HEK293T (cell line): ENCODE measurements around the gene CAPZA1.

Experiments used
- CTCF ChIA-PET: fragments of 350-600 bp; formaldehyde crosslinking; extraction: SDS; loops from one replicate; lab custom pipeline; 2021; ENCODE audit warnings: antibody characterized with exemption, inconsistent platforms; lab: Yijun Ruan, JAX
- POLR2A ChIA-PET: fragments of 350-600 bp; formaldehyde crosslinking; extraction: SDS; loops from one replicate; lab custom pipeline; 2020; ENCODE audit warnings: antibody characterized with exemption, inconsistent platforms; lab: Yijun Ruan, JAX
- DNase-seq: peaks from one replicate; pipeline ENCODE4 v3.0.0; 2012; ENCODE audit warnings: mixed read lengths; ENCODE audit errors: extremely low spot score
- ARNT ChIP-seq: fragments of 450-650 bp; IDR thresholded peaks from 2 replicates; pipeline ENCODE4 v1.6.1; 2017; ENCODE audit warnings: mild to moderate bottlenecking
- BHLHE40 ChIP-seq: fragments of 450-650 bp; IDR thresholded peaks from 2 replicates; pipeline ENCODE4 v1.6.1; 2016; ENCODE audit warnings: mild to moderate bottlenecking, moderate library complexity, borderline replicate concordance
- ELF4 ChIP-seq: fragments of 450-650 bp; IDR thresholded peaks from 2 replicates; pipeline ENCODE4 v1.6.1; 2017; ENCODE audit warnings: antibody characterized with exemption
- FOXA1 ChIP-seq: fragments of 450-650 bp; IDR thresholded peaks from 2 replicates; pipeline ENCODE4 v1.6.1; 2016; ENCODE audit warnings: mild to moderate bottlenecking
- FOXK2 ChIP-seq: fragments of 450-650 bp; IDR thresholded peaks from 2 replicates; pipeline ENCODE4 v1.6.1; 2016; ENCODE audit warnings: mild to moderate bottlenecking
- FOXM1 ChIP-seq: fragments of 450-650 bp; IDR thresholded peaks from 2 replicates; pipeline ENCODE4 v1.6.1; 2017; ENCODE audit warnings: mild to moderate bottlenecking, borderline replicate concordance
- HDGF ChIP-seq: fragments of 450-650 bp; IDR thresholded peaks from 2 replicates; pipeline ENCODE4 v1.6.1; 2017; ENCODE audit warnings: antibody characterized with exemption, borderline replicate concordance
- NFRKB ChIP-seq: fragments of 450-650 bp; IDR thresholded peaks from 2 replicates; pipeline ENCODE4 v1.6.1; 2016; ENCODE audit warnings: mild to moderate bottlenecking, moderate library complexity
- PKNOX1 ChIP-seq: fragments of 450-650 bp; IDR thresholded peaks from 2 replicates; pipeline ENCODE4 v1.6.1; 2016
- SP1 ChIP-seq: fragments of 450-650 bp; IDR thresholded peaks from 2 replicates; pipeline ENCODE4 v1.6.1; 2017
- SUZ12 ChIP-seq: fragments of 450-650 bp; IDR thresholded peaks from 2 replicates; pipeline ENCODE4 v1.6.1; 2016; ENCODE audit warnings: mild to moderate bottlenecking
- TARDBP ChIP-seq: fragments of 450-650 bp; IDR thresholded peaks from 2 replicates; pipeline ENCODE4 v1.6.1; 2016
- ZNF384 ChIP-seq: fragments of 450-650 bp; IDR thresholded peaks from 2 replicates; pipeline ENCODE4 v1.6.1; 2016

CAPZA1 gene

GRCh38 chr1:112717263-112717873 is 97.7 kb downstream of the CAPZA1 start:
- DNase-seq, result no peak
- CTCF ChIA-PET, result interaction anchor here (0.6 to 9.6 kb wide), 4 partner anchors 85 to 1570 kb away, joined by 3 to 185 read pairs (median 3); no protein-coding TSS in a partner anchor
- TF ChIP-seq FOXM1, result no peak
- TF ChIP-seq ZNF384, result no peak
- POLR2A ChIA-PET, result interaction anchor here (0.8 to 1.9 kb wide), 3 partner anchors 99 to 356 kb away, joined by 3 to 5 read pairs (median 3); partner anchors contain the start of genes LRIG2 and ST7L

- peak; percentile 83 for DNase-seq
- POLR2A ChIA-PET, result interaction anchor here (0.7 kb wide), 1 partner anchor 100 kb away, joined by 3 read pairs; no protein-coding TSS in a partner anchor
- TF ChIP-seq BHLHE40, result no peak
- no peak for TF ChIP-seq HDGF
- TF ChIP-seq PKNOX1, result no peak
- no peak for TF ChIP-seq NFRKB
- CTCF ChIA-PET, result interaction anchor here (0.9 to 9.6 kb wide), 11 partner anchors 26 to 327 kb away, joined by 3 to 185 read pairs (median 3); partner anchors contain the start of genes CTTNBP2NL and MOV10
Observed at GRCh38 chr1:112718691-112719418, 99.2 kb downstream of the CAPZA1 start.

GRCh38 chr1:112719706-112720105 is 100.1 kb downstream of the CAPZA1 start:
- no peak for TF ChIP-seq HDGF
- no peak for TF ChIP-seq NFRKB
- no peak for TF ChIP-seq ZNF384
- TF ChIP-seq FOXM1, result no peak
- no peak for TF ChIP-seq ELF4
- TF ChIP-seq TARDBP, result no peak
- TF ChIP-seq FOXA1, result no peak
- no peak for TF ChIP-seq FOXK2
- TF ChIP-seq SUZ12, result no peak
- TF ChIP-seq ARNT, result no peak
- ChIA-PET CTCF (interaction anchor here (0.6 to 9.6 kb wide), 3 partner anchors 30 to 328 kb away, joined by 3 to 185 read pairs (median 5); no protein-coding TSS in a partner anchor), POLR2A (interaction anchor here (0.7 kb wide), 1 partner anchor 100 kb away, joined by 3 read pairs; no protein-coding TSS in a partner anchor)
- DNase-seq, result no peak

GRCh38 chr1:112720800-112721199 is 101.2 kb downstream of the CAPZA1 start:
- CTCF ChIA-PET, result interaction anchor here (9.6 kb wide), 1 partner anchor 81 kb away, joined by 185 read pairs; no protein-coding TSS in a partner anchor
- no peak for TF ChIP-seq SP1
- DNase-seq, result no peak
- POLR2A ChIA-PET, result interaction anchor here (1.4 kb wide), 1 partner anchor 102 kb away, joined by 3 read pairs; the partner anchor contains the start of gene ST7L
